Activated CD4-positive, alpha-beta T cell treated with anti-CD3 and anti-CD28 coated beads, Interleukin-2, amount 50 U/mL, for 24 hours (primary cell): ENCODE measurements around the gene GNLY.
"Not testable (repeated sequence)": the region's sequence is repeated elsewhere in the genome, so short reads cannot be mapped to it uniquely, and the experiment has no call there.

Source experiments
- DNase-seq, 2 donors: peaks; one replicate each; pipeline ENCODE4 v3.0.0-alpha.2; 2020; ENCODE audit warnings: low read depth in 1 of 2, low spot score in 1 of 2

The GNLY gene

DNA sequence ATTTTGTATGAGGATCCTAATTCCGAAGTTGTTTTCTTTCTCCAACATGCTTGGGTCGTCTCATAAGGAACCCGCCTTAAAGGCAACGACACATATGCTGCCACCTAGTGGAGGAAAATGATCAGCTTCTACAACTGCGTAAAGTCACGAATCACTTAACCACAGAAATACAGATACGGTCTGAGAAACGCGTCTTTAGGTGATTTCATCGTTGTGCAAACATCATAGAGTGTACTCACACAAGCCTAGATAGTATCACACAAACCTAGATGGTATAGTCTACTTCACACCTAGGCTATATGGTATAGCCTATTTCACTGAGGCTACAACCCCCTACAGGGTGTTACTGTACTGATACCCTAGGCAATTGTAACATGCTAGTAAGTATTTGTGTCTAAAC, 13.1 kb downstream of the GNLY start:
- peak in 1 of 2 donors; percentile 75 for DNase-seq

DNA sequence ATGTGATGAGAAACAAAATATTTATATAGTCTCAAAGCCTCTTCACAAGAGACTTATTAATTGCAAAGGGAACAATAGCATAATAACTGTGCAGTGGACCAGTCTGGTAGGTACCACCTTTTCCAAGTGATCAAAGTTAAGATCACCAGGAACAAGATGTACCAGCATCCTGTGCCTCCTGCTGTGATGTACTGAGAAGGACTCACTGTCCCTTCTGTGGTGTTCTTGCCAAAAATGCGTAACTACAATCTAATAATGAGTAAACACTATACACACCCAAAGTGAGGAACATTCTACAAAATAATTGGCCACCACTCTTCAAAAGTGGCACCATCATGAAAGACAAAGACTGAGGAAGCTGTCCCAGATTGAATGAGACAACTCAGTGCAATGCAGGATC, 14.5 kb downstream of the GNLY start:
- DNase-seq, result no peak

DNA sequence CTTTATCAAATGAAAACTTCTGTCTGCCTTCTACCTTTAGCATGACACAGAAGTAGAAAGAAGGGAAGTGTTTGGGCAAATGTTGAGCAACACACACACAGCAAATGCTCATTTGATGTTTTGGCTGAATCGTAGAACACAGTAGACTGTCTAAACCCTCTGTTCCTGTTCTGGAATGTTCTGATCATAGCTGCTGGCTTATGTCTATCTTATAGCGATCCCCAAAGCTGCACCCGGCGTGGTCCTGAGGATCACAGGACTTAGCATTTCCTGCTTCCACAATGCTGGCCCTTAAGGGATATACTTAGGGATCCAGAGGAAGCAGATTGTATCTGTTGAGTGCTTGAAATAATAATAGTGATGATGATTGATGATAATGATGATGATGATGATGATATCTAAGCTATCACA, 15.2 kb downstream of the GNLY start:
- no peak for DNase-seq

DNA sequence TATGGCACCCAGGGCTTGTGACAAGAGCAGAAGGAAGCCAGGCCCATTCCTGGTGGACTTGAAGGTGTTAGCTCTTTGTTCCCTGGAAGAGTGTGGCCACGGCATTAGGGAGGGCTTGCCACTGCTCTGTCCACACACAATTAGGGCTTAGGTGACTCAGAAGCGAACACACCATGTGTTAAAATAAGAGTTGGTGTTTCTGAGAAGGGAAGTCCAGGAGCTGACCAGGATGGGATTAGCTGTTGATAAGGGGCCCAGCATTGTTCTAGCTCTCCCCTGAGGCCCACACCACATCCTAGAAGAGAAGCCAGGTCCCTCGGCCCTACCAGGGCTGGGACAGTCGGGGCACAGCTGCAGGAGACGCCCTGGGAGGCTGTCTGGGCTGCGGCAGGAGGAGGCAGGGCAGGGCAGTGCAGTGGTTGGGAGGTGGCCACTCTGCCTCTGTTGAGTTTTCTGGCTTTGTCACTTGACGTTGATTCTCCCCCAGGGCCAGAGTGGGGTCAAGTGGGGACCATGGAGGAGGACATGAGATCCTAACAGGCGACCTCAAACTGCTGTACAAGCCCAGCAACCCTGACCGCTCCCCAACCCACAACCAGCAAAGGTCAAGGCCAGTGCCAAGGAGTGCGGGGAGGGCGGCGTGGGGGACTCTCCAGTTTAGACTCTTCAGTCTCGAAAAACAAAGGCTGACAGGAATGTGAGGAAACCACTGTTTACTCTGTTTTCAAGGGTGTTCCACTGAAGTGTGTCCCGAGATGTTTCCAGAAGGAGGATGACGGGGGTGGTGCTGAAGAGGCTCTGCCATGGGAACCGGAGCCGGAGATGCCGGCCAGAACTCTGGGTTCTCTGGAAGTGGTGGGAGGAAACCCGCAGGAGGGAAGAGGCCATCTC, 16.8 kb downstream of the GNLY start:
- DNase-seq, result no peak

DNA sequence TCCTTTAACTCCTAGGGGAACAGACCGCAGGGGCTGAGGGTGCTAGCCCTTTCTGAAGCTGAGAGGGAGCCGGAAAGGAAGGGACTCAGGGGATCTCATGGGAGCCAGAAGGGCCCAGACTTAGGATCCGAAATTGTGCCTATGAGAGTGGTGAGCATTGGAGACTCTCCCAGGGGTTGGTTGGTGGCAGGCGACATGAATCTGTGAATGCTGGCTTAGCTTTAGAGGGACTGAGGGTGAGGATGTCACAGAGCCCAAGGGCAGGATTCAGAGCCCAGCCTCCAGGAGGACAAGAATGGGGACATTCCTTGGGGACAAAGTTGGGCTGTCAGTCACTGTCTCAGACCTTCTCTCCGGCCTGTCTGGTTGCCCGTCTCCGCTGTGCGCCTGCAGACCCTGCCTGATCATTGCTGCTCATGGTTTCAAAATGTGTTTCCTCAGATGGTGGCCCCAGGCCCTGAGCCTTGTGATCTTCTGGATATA, 17.5 kb downstream of the GNLY start:
- DNase-seq, result no peak

DNA sequence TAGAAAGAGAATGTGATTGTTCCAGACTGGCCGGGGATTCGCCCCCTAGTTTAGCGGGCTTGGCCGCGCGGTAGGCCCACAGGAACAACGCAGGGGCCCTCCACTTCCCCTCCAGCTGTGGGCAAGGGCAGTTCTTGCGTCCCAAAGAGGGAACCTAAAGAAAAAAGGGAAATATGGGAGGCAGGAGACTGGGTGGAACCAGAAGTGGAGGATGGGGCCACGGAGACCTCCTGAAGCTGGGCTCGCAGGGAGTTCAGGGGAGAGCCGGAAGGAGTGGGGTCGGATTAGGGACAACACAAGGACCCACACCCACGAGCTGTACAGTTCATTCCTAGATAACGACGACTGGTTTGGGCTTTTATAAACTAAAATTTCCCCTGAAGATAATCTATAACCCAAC, 18.2 kb downstream of the GNLY start:
- DNase-seq, result no peak

DNA sequence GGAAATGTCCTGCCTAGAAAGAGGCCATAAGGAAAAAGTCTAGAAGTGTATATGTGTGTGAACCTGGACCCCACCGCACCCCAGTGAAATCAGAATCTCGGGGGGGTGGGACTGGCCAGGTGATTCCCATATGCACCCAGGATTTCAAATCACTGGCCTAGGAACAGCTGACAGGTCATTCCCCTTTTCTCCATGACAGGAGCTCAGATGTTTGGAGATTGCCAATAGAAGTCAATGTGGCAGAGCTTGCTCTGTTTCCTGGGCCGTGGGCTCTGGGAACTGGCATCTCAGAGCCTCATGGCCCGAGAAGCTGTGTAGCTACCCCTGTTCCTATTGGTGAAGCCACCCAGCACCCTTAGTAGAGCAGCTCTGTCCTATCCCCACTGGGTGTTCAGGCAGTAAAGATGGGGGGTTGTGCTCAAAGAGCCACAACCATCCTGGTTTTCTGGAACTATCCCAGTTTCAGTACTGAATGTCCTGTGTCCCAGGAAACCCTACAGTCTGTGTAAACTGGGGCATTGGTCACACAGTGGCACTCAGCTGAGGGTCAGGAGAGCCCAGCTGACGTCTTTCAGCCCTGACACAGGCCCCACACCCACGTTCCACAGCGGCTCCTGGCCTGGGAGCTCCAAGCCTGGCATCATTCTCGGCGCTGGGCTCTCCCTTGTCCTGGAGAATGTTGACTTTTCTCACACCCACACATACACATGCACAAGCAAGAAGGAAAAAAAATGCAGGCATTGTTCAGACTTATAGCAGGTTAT, 18.9 kb downstream of the GNLY start:
- DNase-seq, result no peak

DNA sequence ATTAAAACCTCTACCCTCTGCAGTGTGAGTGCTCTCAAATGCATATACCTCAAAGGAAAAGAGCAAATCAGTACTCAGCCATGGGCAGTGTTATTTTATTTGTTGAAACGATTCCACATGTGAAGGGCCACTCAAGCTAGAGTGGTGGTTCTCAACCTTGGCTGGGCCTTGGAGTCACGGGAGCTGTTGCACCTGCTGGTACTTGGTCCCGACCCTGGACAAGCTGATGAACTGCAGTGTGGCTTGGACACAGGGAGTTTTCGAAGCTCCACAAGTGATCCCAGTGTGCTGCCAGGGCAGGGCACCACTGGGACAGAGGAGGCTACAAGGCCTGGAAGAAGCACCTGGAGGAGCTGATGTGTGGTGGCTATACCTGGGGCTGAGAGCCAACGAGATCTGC, 19.7 kb downstream of the GNLY start:
- DNase-seq, result no peak

DNA sequence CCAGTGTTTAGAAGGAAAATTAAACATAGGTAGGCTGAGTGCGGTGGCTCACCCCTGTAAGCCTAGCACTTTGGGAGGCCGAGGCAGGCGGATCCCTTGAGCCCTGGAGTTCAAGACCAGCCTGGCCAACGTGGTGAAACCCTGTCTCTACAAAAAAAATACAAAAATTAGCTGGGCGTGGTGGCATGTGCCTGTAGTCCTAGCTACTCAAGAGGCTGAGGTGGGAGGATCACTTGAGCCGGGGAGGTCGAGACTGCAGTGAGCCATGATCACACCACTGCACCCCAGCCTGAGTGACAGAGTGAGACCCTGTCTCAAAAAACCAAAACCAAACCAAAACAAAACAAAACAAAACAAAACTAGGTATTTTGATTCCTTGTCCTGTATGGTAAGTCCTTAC, 20.3 kb downstream of the GNLY start:
- not testable (repeated sequence) for DNase-seq

DNA sequence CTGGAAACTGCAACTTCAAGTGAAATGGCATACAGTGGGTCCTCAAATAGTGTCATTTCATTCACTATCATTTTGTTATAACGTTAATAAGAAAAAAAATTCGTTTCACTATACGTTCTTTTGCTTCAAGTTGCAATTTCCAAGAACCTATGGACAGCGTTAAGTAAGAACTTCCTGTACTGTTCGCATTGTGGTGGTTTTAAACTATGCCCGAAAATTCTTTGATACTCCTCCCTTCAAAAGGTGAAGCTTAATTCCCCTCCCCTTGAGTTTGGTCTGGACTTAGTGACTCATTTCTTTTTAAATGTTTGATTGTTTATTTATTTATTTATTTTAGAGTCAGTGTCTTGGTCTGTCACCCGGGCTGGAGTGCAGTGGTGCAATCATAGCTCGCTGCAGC, 20.7 kb downstream of the GNLY start:
- DNase-seq, result no peak

DNA sequence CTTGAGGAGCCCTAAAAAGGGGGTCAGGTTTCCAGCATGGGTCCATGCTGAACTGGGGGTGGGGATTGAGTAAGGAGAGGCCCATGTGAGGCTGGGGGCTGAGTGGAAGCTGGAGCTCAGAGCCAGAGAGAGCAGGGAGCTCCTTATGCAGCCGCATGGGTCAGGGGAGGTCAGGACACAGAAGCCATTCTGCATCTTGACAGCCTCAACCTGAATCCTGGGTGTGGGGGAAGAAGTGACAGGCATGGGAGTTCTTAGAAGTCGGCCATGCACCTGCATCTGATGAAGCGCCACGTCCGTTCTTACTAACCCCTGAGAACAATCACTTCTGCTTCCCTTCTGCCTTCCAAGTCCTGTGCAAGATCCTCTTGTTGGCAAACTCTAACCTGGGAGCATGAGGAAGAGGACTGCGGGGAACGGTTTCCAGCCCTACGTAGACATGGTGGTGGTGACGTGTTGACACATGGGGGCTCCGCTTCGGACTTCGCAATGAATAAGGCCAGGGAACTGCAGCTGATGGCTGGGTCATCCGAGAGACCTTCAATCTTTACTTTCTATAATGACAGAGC, 22.3 kb downstream of the GNLY start:
- no peak for DNase-seq

DNA sequence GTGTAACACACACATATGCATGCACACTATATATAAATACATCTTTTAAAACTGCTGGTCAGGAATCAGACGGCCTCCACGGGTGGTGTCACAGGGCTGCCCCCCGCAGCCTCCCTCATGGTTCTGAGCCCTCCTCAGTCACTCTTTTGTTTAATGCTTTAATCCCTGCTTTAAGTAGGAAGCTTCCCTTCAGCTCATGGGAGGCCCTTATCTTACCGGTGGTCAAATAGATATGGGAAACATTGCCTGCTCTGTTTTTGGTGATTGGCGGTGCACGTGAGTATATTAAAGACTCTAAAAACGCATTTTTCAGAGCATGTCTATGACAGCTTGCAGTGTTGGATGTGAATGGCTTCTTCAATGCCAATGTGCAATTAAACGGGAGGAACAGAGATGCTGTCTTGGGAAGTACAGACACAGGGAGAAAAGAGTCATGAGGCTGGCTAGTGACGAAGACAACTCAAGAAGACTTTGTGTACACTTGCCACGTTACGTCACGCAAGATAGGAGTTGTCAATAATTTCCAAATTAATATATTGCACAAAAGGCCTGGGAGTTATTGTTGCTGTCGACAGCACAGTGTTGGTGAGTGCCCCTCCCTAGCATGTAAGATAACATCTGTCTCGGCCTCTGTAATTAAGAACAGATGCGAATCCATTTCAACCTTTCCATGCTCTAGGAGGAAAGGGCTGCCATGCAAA, 23.3 kb downstream of the GNLY start:
- no peak for DNase-seq

DNA sequence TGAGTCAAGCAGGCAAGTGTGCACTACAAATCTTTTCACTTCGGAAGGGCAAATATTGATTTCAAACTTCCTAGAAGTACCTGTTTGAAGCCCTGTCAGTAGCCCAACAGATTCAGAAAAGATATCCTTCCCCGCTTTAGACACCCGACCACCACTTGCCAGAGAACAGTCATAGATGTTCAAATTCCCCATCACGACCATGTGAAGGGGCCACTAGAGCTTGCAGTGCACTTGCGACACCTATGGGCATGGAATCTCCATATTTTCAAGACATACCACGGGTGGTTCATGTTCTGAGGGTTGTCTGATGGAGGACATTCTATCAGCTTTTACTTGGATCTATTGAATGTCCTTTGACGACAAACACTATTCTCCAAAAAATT, 23.8 kb downstream of the GNLY start:
- DNase-seq, result no peak

DNA sequence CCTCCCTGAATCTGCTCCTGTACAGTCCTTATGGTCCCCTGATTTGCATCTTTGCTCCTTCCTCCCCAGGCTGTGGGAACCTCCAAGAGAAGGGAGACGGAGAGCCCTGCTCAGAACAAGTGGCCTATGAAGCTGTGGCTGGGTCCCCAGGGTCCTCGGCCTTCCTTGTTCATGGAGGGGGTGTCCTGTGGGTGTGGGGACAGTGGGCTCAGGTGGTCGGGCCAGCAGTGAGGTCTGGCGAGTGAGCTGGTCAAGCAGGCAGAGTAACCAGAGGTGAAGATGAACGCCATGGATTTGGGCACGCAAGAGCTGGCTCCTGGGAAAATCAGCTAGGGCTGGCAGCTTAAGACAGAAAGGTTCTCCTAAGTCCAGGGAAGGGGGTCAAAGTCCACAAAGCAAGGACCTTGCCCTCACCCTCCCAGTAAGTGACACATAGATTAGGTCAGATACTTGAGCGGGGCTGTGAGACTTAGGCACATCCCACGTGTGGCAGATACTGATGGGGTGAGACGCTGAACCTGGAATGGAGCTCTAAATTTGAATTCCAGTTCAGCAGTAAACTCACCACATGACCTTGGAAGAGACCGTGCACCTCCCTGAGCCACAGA, 24.8 kb downstream of the GNLY start:
- DNase-seq, result no peak

DNA sequence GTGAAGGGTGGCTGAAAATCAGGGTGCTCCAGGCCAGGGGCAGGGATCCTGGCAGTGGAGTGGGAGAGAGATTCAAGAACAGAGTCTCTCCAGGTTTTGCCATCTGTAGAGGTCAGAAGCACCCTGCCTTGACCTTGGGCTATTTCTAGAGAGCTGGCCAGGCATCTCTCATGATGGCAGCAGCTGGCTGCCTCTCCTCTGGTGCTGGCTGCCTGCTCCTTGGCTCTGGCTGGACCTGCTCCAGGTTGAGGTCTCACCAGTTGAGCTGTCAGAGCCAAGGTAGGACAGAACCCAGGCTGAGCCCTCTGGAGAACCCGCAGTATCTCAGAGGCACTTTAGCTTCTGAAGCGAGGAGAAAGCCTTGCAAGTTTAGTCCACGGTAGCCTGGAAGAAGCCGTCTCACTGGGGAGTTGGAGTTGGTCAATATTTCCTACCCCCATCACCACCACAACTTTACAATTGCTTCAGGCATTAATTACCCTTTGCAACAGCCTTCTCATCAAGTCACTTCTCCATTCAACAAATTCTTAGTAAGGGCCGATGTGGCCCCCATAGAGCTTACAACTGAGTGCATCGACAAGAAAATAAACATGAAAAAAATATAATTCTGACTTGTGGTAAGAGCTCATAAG, 25.6 kb downstream of the GNLY start:
- no peak for DNase-seq

DNA sequence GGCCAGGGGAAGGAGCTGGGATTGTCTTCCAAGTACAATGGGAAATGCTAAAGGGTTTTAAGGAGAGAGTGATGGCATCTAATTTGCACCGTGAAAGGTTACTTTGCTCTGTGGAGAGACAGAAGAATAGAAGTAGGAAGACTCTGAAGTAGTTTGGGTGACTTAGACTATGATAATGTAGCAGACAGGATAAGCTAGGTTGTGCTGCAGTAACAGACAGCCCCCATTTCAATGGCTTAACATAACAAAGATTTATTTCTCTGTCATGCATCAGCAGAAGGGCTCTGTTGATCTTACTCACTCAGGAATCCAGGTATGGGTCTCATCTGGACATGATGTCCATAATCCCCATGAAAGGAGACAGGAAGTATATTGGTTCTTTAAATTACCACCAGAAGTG, 26.4 kb downstream of the GNLY start:
- no peak for DNase-seq

DNA sequence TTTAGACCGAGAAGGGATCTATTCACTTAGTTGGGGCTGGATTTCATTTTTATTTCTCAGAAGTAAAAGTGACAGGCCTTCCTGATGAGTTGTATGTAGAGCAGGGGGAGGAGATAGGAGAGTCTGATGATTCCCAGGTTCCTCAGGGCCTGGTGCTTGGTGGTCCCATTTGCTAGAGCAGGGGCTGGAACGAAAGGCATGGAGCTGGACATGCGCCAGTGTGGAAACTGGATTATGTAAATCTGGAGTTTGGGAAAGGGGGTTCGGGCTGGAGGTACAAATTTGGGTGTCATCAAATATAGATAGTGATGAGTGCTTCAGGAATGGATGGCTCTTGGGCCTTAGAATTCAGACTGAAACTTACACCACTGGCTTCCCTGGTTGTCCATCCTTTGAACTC, 27.5 kb downstream of the GNLY start:
- DNase-seq, result no peak

DNA sequence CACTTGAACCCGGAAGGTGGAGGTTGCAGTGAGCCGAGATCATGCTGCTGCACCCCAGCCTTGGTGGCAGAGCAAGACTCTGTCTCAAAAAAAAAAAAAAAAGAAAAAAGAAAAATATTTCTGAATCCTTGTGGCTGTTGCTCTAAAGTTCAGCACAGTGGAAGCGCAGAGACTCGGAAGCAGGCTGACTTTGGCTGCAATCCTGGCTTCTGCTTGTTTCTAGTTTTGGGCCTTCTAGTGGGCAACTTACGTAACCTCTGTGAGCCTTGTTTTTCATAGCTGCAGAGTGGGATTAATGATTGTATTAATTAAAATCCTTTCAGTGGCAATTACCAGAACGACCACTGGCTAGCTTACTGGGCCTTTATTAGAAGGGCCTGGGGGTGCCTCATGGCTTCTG, 28.4 kb downstream of the GNLY start:
- DNase-seq, result no peak

DNA sequence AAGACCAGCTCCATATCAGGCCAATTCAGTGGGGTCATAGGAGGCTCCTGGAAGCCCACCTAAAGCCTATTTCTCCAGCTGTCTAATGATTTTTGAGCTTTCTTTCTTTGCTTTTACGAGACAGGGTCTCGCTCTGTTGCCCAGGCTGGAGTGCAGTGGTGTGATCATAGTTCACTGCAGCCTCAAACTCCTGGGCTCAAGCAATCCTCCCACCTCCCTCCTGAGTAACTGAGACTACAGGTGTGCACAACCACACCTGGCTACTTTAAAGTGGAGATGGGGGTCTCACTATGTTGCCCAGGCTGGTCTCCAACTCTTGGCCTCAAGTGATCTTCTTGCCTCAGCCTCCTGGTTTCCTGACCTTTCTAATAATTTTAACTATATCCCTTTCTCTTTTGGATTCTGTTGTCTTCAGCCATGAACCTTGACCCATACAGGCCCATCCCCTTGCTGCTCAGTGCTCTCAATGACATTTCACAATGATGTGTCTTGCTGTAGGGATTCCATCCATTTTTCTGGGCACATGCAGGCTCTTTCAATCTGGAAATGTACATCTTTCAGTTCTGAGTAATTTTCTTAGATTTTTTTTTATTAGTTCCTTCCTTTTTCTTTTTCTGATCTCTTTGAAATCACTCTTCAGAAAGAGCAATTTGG, 29.7 kb downstream of the GNLY start:
- no peak for DNase-seq

DNA sequence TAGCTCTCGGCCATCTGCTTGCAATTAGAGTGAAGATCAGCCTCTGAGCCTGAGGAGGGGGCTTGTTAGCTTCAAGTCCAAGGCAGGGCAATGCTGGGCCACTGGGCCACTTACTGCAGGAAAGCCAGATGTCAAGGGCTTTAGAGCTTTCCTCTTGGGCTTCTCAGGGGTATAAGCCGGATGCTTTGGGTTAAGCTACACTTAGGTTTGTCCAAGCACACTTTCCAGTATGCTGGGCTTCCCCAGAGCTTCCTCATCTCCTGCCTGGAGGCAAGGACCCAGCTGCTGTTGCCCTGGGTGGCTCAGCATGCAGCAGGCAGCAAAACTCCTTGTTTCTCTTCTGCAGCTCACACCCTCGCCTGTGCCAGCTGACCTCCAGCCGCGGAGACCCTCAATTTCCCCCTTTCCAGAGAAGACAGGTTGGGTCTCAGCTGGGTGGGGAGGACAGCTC, 30.6 kb downstream of the GNLY start:
- no peak for DNase-seq
